ENCODE data around the gene UPP1.
"Not testable (repeated sequence)": the region's sequence is repeated elsewhere in the genome, so short reads cannot be mapped to it uniquely, and the experiment has no call there.

The UPP1 gene

DNA sequence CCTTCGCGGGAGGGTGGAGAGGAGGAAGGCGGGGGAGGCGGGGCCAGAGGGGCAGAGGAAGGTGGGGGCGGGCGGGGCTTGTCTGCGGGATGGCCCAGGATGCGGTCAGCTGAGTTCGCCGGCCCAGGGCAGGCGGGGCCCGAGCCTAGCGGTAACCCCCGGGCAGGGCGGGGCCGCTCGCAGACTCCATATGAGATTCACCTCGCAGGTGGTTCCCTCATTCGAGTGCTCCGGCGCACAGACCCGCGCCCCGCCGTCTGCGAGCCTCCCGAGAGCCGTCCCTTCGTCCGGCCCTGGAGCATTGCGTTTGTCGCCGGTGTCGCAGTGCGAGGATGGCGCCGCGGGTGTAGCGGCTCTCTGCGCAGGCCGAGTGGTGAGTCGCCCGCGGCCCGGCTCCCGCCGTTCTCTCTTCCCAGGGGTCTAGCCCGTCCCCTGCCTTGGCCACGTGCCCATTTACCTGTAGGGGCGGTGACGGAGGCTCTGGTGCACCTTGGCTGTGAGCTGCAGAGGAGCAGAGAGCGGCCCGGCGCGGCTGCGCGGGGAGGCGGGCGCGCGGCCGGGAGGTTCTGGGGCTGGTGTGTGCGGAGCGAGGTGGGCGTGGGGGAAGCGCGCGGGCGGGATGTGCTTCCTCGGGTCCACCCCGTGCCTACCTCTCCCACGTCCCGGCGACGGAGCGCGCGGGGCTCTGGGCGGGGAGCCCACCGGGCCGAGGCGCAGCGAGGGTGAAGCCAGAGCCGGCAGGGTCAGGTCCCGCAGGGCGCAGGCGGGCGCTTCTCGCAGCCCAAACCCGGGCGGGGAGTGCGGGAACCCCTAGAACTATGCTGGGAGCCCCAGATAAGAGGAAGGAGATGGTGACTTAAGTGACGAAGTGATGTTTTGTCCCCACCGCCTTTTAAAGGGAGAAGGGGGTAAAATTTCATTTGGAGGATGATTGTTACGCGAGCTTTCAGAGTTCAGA lies at the start of gene UPP1:
UPP1 (plus strand) TSS at position 220 of the 958 bp plus-strand sequence. CDS start 5,519 bp downstream, outside the sequence.
- DNase-seq: peak; percentile 85 to 87

DNA sequence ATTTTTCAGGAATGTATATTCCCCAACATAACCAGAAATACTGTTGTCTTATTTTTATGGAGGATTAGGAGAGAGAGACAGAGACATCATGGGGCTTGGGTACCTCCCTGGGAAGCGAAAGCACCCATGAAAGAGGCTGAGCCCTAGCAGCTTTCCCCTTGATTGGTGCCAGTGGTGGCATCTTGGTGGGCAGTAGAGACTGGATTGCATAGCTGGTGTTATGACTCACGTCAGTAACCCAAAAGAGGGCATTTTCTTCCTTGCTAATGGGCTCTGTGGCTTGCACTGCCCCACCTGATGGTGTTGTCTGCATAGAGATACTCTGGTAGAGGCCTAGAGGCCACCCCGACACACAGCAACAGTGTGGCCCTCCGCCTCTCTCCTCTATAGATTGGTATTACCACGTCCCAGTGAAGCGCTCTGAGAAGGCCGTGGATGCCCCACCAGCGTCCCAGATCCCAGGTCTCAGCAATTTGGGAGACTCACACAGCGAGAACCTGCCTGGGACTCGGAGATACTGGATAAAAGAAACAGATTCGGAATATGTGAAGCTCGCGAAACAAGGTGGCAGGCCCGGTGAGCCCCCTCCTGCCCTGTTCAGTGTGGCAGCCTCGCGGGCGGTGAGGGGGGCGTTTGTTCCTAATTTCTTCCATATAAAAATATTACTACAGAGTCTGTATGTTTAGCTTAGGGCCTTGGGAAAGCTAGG lies 48.0 kb upstream of the UPP1 start:
- no peak for DNase-seq

DNA sequence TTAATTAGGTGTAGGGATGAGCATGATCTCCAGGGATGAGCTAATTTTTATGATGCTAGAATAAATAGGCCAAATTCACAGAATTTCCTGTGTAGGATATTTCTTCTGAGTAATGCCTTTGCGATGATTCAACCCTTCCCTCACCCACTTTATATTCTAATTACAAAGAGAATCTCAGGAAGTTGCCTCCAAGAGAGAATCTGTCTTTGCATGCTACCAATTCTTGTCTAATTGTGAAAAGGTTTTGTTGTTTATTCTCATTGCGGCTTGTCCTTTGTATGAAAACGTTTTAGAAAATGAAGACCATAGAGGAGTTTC lies 47.5 kb upstream of the UPP1 start:
- DNase-seq: no peak

DNA sequence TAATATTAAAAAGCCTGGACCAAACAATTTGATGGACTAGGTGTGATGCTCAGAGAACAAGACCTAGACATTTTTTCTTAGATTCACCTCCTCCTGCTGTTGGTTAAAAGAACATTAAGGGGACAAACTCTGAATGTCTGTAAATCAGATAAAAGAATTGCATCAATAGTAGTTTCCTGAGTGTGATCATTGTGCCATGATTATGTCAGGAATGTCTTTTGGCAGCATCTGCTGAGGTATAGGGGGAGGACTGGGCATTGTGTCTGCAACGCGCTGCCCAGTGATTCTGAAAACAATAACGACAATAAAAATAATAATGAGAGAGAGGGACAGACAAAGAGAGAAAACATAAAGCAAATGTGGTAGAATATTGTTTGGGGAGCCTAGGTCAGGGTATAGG lies 46.8 kb upstream of the UPP1 start:
- no peak for DNase-seq

DNA sequence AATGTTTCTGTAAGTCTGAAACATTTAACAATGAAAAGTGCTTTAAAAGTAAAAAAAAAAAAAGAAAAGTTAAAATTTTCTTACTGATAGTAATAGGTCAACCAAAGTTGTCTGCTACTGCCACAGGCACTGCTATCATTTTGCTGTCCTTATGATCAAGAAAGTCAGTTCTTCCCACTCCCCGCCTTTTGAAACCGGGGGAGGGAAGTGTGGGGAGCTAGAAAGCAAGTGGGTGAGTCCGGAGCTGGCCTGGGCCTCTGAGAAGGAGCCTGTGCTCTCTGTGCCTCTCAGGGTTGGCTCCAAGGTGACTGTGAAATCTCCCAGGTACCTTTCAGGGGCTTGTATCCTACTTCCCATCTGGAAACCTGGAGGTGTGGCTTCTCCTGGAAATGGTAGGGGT lies 46.4 kb upstream of the UPP1 start:
- DNase-seq: no peak

DNA sequence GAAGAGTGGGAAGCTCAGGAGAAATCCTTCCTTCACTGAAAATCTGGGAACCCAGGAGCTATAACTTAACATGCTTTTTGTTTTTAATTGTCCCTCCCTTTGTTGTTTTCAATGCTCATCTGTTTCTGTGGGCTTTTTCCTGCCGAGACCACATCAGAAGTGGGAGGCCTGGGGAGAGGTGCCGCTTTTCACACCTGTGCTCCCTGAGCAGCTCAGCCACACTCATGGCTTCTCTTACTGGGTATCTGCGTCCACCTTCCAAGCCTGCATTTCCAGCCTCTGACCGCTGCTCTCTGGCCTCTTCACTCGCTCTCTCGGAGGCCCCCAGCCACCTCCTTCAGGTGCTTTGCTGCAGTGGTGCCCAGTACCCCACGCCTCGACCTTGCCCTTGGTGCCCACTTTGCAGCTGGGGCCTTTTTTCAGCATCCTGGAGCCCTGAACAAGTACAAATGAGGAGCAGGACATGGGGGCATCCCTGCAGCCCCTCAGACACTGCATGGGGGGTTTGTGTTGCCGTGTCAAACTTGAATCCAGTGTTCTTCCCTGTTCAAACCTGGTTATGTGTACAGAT lies 43.8 kb upstream of the UPP1 start:
- no peak for DNase-seq

DNA sequence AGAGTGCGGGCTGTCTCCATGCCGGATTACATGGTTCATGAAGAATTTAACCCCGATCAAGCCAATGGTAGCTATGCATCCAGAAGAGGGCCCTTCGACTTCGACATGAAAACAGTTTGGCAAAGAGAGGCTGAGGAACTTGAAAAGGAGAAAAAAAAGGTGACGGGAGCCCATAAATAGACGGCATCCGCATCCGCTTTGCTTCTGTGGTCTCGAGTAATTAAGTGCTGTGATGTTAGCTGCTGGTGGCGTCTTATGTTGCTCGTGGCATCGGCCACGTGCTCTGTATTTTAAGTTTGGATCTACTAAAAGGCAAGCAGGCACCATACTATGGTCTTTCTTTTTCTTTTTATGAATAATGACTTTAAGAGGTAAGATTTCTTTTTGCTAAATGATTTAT lies 42.6 kb upstream of the UPP1 start:
- DNase-seq: peak in 1 of 2 experiments; percentile 5

DNA sequence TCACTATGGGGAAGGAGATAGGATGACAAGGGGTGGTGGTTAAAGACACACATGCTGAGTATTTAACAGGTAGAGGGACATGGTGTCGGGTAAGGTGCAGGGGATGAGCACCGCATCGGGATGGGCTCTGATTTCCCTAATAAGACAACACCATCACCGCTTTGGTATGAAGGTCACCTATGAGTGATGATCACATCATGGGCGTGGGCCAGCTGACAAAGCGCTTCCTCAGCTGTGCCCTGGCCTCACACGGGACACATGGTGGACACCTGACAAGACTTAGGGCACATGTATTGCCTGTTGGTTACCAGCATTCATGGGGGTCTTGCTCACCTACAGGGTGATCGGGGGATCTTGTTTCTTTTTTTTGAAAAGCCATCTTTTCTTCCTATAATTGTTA lies 41.0 kb upstream of the UPP1 start:
- no peak for DNase-seq

DNA sequence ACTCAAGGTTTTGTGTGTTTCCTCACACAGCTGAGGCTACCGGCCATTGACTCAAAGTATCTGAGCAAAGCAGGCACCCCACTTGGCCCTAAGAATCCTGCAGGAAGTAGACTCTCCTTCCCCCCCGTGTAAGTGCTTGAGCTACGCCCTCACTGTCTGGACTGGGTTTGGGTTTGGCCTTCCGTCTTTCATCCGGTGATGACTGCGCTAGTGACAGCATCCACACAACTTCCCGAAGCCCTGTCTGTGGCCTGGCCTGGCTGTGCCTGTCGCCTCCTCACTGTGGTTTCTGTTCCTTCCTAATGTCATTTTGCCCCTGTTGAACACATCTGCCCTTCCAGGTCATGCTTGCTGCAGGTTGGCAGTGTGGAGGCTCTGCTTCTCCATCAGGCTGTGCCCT lies 39.2 kb upstream of the UPP1 start:
- no peak for DNase-seq

DNA sequence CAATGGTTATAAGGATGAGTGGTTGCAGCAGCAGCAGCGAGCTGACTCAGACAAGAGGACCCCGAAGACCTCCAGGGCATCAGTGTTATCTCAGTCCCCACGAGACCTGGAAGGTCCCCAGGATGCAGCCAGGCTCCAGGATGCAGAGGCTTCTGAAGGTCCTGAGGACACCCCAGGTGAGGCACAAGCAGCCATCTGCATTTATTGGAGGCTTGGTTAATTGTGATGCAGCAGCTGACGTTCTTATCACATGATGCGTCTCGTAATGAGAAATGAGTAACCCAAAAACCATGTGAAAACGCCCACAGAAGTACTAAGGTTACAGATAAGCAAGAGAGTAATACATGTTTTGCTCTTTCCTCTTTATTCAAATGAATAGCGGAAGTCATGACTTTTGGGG lies 36.3 kb upstream of the UPP1 start:
- no peak for DNase-seq

DNA sequence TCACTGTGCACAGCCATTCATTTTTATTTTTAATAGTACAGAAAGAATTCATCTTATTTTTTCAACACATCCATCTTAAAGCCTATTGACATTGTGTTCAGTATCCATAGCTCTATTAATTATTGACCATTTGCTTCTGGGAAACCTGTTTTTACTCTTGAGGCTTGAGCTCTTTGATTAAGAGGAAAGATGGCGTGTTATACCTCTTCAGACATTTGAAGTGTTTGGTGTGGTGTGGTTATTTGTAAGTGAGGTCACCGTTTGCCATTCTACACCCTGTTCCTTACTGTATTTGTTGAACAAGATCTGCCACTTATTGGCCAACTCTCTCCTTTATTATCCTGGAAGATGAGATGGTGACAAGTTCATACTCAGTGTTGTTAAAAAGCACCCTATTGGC lies 35.3 kb upstream of the UPP1 start:
- DNase-seq: no peak

DNA sequence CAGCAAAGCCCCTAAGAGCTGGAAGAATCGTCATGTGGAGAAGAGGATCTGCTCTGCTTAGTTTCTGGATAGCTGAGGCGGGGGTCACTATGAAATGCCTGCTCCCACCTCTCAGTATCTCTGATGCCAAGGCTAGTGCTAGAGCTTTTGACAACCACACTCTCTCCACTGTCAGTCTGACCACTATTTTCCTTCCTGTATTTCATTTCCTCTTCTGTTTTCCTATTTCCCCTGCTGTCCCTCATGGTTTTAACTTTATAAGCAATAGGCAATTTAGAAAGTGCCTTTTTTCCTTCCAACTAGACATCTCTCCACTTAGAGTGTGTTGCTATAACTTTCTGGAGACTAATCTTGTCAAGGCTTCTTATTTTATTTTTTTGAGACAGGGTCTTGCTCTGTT lies 30.1 kb upstream of the UPP1 start:
- DNase-seq: no peak

DNA sequence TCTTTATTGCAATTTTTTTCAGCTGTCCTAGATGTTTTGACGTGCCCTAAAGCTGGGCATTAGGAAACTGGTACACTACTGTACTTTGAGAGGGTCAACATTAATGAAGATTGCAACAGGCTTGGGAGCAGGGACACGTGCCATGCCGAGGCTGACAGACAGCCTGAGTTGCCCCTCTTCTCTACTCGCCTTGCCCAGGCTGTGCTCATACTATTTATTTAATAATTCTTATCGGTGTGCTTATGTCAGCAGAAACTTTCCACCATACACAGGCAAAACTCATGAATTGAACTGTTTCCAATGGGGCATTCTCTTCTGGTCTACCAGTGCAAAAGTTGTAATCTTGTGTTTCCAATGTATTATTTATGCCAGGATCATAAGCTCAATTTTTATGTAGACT lies 29.4 kb upstream of the UPP1 start:
- no peak for DNase-seq

DNA sequence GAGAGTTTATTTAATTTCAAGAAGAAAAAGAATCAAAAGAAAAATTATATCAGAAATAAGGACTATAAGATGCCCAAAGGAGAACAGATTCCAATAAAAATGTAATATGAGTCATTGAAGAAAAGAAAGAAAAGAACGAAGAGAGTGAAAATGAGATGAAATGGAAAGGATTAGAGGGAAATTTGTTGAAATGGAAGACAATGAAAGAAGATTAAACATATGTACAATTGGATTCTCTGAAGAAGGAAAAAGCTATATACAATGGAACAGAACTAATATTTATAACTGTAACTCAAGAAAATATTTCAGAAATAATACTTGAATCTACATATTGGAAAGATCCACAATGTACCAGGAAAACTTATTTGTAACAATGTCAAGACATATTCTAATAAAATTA lies 25.1 kb upstream of the UPP1 start:
- DNase-seq: no peak

DNA sequence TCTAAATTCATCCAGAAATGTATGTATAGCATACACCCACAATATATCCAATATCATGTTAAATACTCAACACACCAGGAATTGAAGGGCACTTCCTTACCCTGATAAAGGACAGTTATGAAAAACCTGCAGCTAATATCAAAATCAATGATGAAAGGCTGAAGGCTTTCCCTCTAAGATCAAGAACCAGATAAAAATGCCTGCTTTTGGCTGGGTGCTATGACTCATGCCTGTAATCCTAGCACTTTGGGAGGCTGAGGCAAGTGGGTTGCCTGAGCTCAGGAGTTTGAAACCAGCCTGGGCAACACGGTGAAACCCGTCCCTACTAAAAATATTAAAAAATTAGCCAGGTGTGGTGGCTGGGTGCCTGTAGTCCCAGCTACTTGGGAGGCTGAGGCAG lies 21.6 kb upstream of the UPP1 start:
- no peak for DNase-seq

DNA sequence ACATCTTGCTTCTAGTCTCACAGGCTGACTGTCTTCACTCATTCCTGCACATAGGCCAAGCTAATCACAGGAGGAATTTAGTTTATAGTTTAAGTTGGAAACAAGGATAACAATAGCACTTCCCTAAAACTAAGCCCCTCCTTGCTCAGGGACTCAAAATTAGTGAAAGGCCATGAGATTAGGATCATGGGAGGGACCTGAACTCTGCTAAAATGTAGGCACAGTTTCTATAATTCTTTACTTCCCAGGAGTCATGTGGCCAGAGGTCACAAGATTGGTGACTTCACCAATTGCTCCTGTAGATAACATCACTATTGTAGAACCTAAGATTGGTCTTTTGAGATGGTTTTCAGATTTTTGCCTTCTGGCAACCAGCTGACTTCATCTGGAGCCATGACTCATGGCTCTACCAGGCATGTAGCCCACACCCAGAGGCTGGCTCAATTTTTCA lies 14.8 kb upstream of the UPP1 start:
- no peak for DNase-seq

DNA sequence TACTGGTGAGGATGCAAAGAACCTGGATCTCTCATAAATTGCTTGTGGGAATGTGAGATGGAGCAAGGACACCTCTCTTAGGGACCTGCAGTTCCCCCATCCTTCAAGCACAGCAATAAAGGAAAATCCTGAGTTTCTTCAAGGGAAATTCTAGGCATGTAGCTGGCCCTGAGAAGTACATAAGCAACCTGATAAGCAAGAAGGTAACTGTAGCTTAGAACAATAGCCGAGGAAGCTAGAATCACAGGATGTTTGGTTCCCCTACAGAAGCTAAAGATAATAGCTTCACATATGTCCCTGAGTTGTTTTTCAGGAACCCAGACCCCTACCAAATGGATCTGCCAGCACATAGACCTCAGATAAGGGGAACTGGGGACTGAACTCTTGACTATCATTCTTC lies 11.6 kb upstream of the UPP1 start:
- no peak for DNase-seq

DNA sequence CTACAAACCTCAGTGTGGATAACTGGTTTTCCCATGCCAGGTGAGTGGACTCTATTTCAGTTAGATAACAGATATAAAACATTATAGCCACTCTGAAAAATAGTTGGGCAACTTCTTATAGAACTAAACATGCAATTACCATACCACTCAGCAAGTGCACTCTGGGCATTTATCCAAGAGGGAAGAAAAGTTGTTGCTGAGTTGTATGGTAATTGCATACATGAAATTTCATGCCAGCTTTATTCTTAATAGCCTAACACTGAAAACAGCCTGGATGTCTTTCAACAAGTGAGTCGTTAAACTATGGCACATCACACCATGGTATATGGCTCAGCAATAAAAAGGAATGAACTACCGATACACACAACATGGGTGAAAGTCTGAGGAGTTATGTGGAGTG lies 10.6 kb upstream of the UPP1 start:
- no peak for DNase-seq

DNA sequence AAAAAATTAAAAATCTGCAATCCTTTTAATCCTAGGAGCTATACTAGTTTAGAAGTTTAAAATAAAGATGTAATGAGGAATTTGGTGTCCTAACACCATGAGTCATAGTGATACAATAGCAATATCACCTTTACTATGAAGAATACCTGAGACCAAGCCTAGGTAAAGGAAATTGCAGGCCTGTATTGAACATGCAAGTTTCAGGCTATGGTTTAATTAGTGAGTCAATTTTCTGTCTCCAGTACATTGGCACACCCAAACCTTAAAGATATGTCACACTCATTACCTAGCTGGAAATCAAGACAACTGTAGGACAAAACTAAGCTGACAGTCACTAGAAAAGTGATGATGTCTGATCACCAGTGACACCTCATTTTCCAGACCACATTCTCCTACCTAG lies 6.7 kb upstream of the UPP1 start:
- not testable (repeated sequence) for DNase-seq

DNA sequence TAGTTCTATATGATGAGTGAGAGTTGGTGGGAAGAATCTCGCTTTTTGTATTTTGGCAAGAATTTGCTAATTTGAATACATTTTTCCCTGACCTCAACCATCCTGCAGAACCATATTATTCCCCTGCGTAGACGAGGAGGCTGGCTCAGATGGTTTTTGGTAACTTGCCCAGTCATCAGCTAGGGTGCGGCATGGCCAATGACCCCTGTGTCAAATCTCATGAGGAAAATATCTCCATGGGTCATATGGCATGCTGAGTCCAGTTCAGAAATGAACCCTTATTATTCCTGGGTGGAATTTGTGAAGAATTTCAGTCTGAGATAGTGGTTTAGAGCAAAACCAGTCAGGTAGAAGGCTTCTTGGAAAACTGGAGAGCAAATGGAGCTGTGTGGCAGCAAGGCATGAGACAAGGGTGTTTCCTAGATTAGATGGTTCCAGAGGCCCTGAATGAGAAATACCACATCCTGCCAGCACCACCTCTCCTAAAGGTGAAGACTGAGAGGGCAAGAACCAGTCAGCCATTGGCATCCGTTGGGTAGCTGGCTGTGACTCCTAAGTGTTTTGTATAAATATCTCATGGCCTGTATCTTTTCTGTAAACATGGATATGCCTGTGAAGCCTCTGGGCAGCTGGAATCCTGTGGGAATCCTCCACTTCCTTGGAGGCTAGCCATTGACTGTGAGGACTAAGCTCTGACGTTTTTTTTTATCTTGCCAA lies 5.8 kb upstream of the UPP1 start:
- no peak for DNase-seq

DNA sequence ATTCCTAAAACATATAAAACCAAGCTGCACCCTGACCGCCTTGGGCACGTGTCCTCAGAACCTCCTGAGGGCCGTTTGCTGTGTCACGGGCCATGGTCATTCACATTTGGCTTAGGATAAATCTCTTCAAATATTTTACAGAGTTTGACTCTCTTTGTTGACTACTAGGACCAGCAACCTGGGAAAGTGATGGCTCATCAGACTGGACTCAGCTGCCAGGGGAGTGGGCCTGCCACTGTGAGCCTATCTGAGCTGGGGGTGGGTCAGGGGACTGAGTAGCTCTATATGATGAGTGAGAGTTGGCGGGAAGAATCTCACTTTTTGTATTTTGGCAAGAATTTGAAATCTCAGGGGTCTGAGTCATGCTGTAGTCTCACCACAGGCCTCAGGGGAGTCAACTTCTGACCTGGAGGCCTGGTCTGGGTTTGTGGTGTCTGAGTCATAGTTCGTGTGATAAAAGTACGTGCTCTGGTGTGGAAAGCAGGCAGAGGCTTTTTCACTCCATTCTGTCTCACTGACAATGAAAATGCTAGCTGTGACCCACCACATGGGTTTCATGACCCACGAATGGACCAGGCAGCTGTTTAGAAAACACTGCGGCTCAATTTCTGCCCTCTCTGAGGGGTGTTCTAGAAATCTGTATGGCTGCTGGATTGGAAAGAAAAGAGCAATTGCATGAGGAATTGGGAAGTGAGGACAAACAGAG lies 4.2 kb upstream of the UPP1 start:
- peak; percentile 53 to 62 for DNase-seq

DNA sequence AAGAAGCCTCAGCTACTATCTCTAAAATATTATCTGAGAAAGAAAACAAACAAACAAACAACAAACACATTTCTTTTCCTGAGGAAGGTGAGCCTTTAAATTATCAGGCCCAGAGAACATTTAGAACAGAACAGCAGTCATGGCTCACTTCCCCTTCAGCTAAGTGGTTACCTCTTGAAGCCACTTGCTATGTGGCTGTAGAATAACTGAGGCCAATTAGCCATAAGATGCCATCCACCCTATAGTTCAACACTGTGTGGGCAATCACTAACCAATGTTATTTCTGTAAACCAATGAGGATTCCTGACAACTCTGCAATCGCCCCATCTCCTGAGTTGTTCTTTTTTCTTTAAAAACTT lies 3.7 kb upstream of the UPP1 start:
- DNase-seq: no peak

DNA sequence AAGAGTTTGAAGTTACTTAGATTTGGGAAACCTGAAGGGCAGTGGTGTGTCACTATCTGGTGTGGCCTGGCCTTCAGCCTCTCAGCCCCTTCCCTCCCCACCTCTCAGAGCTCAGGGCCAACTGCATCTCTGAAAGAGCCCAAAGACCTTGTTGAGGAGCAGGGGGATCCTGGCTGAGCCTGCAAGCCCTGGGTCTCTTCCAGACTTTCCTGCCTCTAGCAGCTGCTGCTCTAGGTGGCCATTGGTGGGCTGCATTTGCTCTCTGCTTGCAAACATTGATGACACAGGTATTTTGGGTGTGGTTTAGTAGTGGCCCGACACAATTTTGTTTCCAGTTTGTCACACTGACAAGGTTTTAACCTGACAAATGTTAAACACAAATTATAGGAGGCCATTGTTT lies 3.1 kb upstream of the UPP1 start:
- DNase-seq: no peak
